NOMO-1 treated with DMSO at 0.1 percent for 48 hours (cell line): ENCODE measurements around the gene UAP1.

Source experiments
- DNase-seq: peaks from one replicate; lab custom pipeline; 2025; ENCODE audit not compliant: unreplicated experiment; lab: John Stamatoyannopoulos, UW

The UAP1 gene

GRCh38 chr1:162561616-162562469 lies at the start of gene UAP1:
TSS of gene UAP1 (plus strand) at chr1:162561722. CDS start at chr1:162566069, 4,347 bp downstream.
- no peak for DNase-seq

DNA sequence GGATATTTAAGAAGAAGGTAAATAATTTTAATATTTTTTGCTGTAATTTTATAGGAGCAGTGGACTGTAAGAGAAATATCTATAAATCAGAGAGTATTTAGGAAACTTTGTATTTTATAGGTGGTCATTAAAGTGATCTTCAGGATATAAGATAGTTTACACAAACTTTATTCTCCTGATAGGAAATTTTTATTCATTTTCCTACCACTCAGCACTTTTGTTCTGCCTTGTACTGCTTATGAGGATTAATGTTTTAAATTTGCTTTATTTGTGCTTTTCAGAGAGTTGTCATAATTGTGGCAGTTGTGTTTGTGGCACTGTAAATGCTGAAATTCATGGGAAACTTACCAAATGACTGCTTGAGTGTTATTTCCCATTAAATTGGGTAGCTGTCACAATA lies 34.2 kb upstream of the UAP1 start:
- no peak for DNase-seq

DNA sequence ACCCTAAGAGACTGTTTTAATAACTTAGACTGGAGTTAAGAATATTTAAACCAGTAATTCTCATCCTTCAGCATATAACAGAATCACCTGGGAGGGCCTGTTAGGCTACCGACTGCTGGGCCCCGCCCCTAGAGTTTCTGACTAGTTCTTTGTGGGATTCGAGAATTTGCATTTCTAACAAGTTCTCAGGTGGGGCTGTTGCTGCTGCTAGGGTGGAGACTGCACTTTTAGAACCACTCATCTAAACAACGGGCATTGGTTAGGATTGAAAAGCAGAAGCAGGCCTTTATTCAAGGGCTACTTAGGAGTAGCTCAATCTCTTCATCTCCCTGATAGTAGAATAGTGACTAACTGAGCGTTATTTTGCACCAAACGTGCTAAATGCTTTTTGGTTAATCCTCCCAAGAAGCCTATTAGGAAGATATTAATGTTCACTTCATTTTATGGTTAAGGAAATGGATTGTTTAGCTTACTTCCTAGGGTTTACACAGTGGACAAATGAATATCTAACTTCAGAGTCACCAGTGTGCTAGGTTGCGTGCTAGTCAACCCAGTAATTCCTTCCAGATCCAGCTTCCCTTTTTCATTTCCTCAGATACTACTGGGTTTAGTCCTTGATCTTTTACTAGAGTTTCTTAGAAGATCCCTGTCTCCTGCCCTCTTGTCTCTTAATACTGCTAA lies 31.1 kb upstream of the UAP1 start:
- DNase-seq, result peak; percentile 10

- no peak for DNase-seq
These were observed 30.6 kb upstream of the UAP1 start for GRCh38 chr1:162530988-162531319.

- no peak for DNase-seq
These were observed 26.0 kb upstream of the UAP1 start for GRCh38 chr1:162535501-162535900.

DNA sequence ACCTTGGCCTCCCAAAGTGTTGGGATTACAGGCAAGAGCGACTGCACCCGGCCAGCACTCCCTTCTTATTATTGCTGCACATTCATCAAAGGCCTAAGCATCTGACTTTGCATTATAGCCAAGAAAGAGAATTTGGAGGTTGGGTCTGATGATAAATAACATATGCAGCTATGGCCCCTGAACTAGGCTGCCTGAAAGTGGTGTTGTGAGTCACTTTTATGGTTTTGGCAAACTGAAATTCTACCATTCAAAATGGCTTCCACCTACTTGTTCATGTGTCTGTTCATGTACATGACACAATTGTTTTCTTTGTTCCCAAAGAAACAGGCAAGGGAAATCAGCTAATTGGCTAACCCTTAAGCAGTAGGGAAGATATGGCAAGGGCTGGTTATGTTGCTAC lies 25.0 kb upstream of the UAP1 start:
- DNase-seq, result no peak

DNA sequence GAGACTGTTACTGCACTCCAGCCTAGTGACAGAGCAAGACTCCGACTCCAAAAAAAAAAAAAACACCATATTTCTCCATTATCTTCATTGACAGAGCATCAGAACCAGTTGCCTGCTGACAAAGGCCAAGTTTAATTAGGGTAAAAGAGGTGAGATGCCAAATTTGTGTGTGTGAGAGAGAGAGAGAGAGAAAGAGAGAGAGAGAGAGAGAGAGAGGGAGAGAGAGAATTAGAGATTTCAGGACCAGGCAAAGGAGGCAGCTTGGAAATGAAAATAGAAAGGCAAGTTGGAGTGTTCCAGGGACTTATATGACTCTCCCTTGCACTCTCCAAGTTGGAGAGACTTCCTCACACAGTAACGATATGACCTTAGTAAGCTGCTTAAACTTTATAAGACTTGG lies 24.3 kb upstream of the UAP1 start:
- DNase-seq, result no peak

GRCh38 chr1:162538815-162539431 lies 22.6 kb upstream of the UAP1 start:
- DNase-seq, result no peak

GRCh38 chr1:162541619-162542141 lies 19.8 kb upstream of the UAP1 start:
- no peak for DNase-seq

- DNase-seq, result no peak
These were observed 18.3 kb upstream of the UAP1 start for GRCh38 chr1:162543228-162543627.

DNA sequence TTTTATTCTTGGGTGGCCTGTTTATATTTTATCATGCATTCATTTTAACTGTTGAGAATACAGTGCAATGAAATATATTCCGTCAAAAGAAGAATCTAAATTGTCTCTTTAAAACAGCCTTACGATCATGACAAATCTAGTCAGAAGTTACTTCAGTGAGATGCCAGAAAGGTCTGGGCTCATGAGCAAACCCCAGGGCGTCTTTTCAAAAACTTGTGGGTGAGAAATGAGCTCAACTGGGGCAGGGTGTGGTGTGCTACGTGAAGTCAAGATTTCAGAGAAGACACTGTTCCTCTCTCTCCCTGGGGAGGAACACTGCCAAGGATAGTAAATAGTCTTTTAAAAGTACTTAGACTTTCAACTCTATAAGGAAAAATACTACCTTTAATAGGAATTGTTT lies 13.4 kb upstream of the UAP1 start:
- no peak for DNase-seq

DNA sequence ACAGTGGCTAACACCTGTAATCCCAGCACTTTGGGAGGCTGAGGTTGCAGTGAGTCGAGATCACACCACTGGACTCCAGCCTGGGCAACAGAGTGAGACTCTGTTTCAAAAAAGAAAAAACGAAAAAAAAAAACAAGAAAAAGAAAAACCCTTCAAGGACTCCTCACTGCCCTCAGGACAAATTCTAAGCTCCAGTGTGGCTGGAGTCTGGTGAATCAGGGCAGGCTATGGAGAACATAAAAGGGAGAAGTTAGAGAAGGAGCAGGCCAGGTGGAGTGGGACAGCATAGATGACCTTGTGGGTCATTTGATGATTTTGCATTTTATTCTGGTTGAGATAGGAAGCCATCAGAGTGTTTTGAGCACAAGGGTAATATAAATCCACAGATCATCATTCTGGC lies 12.5 kb upstream of the UAP1 start:
- DNase-seq, result no peak

DNA sequence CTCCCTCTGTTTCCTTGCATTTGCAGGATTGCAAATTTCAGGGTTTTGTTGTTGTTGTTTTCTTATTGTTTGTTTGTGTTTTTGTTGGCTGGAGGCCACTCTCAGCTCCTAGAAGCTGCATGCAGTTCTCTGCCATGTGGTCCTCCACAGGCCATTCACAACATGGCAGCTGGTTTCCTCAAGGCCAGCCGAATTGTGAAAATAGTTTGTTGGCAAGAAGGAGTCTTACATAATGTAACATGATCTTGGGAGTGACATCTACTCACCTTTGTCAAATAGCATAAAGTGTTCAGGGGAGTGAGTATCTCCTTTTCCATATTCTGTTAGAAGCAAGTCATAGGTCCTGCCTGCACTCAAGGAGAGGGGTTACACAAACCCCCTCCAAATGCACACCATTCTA lies 10.6 kb upstream of the UAP1 start:
- DNase-seq, result no peak

DNA sequence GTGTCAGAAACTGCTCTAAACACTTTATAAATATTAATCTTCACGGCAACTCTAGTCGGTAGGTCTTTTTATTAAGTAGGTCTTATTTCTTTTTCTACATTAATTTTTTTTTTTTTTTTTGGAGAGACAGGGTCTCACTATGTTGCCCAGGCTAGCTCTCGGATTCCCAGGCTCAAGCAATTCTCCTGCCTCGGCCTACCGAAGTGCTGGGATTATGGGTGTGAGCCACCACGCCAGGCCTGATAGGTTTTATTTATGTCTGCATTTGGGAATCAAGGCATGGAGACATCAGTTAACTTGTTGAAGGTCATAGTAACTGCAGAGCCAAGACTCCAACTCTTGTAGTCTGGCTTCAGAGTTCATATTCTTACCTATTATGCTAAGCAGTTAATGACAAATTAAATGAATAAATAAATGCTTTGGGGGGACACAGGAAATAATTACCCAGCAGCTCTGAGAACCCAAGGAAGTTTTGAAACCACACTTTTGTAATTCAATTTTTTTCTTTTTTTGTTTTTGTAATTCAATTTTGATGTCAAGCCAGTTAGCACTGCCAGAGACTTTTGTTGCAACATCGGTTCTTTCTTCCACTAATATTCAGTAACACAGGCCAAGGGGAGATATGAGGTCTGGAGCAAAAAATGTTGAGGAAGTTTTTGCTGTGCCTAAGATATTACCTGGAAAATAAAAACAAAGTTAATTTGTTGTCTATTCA lies 9.4 kb upstream of the UAP1 start:
- DNase-seq, result no peak

- DNase-seq, result no peak
These were observed 8.8 kb upstream of the UAP1 start for GRCh38 chr1:162552684-162553252.

GRCh38 chr1:162554258-162554657 lies 7.3 kb upstream of the UAP1 start:
- DNase-seq, result no peak

DNA sequence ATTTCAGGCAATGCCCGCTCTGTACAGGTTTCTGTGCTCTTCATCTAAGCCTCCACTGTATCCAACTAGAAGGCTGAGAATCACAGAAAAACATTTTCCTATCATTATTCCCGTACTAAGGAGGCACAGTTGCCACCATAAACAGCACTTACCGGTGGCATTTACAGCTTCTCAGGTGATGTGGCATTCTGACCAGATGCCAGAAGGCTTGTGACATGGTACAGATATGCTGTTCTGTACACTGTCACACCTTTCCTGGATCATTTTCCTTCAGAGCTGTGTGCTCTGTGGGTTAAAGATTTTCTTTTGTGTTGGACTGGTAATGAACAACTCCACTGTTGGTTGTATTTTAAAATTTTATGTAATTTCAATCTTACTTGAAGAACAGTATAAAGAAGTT lies 4.0 kb upstream of the UAP1 start:
- DNase-seq, result no peak

DNA sequence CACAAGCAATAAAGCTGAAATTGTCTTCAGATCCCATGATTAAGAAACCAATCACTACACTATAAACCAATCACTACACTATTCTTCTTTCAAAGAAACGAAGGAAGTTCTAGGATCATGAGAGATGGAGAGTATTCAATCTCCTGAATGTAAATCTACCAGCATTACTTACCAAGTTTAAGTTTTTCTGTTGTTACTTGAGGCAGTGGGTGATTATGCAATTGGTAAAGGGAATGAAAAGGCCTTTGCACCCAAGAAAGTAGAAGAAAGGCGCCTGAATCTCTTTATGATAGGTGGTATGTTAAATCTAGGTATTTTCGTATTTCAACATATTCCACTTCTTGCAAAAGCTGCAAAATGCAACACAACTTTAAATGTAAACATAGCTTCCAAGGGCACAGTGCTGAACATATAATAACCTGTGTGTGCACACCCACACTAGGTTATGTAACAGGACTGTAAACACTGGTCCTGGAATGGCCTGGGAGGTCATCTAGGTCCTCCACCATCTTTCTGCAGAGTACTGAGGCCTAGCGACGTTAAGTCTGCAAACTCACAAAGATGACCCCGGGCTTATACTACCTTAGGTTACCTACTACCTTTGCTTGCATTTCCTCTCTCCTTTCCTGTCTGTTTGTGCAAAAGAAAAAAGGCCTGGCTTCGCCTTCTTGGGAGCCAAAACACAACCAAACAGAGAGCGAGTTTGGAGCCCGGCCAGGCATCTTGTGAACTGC lies 1.1 kb upstream of the UAP1 start:
- DNase-seq, result no peak

DNA sequence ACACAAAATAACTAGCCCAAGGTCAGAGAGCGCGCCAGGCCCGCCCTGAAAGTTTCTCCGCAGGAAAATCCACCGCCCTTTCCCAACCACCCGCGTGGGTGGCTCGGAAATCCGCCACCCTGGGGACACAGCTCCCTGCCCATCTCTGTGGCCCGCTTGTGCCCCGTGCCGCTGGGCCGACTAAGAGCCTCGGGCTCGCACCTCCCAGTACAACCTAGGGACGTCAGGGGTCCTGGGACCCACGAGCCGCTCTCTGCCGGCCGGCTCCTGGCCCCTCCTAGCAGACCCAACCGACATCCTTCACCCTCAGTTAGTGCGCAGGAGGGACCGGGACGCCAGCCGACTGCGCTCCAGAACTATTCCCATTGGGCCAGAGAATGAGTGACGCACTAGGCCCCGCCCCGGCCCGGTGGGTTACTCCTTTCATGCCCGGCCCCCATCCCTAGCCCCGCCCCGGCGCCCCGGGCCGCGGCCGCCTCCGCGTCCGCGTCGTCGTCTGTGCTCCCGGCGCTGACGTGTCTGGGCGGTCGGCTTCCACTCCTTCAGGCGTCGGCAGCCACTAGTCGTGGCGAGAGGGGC lies 396 bp upstream of the UAP1 start:
- peak; percentile 95 for DNase-seq

- DNase-seq, result no peak
These were observed 927 bp downstream of the UAP1 start for GRCh38 chr1:162562470-162562828.
